GM20000 (cell line): Measurements from ENCODE around the gene ASIC2.

Experiments used
- DNase-seq: peaks from one replicate; pipeline ENCODE4 v3.0.0; 2012; ENCODE audit warnings: low spot score
- TF ChIP-seq, protein P1 (sequence below): IDR thresholded peaks from 2 replicates; pipeline ENCODE4 v1.5.1; 2012; ENCODE audit warnings: mild to moderate bottlenecking, control low read depth; ENCODE audit errors: extremely low read depth, missing control alignments

The ASIC2 gene

DNA sequence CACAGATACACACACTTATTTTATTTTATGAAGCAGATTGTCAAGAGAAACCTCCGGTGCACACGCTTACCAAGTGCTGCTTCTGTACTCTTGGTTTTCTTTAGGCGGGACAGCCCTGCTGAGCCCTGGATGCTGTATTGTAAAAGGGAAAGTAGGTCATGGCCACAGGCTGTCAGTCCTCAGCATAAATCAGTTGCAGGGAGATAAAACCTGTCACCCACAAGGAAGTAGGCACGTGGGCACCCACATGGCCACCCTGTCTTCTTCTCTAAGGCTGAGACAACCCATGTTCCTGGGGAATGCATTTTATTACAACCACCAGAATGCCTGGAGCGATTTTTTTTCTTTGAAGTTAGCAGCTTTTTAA, 59.3 kb downstream of the ASIC2 start:
- DNase-seq, result no peak

DNA sequence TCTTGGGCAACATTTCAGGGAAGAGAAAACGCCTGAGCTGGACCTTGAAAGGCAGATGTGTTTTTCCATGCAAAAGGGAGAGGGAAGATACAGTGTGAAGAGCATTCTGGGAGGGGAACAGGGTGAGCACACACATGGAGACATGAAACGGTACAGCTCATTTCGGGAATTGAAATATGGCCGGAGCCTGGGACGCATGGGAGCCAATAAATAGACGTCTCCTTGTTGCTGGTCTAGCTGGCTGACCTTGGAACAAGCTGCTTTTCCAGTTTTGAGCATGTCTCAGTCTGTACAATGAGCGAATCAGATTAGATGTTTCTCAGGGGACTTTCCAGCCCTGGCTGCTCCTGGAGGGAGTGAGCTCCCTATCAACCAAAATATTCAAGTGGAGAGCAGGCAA, 63.6 kb downstream of the ASIC2 start:
- DNase-seq, result no peak
- TF ChIP-seq, protein P1, sequence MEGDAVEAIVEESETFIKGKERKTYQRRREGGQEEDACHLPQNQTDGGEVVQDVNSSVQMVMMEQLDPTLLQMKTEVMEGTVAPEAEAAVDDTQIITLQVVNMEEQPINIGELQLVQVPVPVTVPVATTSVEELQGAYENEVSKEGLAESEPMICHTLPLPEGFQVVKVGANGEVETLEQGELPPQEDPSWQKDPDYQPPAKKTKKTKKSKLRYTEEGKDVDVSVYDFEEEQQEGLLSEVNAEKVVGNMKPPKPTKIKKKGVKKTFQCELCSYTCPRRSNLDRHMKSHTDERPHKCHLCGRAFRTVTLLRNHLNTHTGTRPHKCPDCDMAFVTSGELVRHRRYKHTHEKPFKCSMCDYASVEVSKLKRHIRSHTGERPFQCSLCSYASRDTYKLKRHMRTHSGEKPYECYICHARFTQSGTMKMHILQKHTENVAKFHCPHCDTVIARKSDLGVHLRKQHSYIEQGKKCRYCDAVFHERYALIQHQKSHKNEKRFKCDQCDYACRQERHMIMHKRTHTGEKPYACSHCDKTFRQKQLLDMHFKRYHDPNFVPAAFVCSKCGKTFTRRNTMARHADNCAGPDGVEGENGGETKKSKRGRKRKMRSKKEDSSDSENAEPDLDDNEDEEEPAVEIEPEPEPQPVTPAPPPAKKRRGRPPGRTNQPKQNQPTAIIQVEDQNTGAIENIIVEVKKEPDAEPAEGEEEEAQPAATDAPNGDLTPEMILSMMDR, result no peak

More for the DNA sequence above, 59.3 kb downstream of the ASIC2 start:
- TF ChIP-seq, protein P1, result no peak

DNA sequence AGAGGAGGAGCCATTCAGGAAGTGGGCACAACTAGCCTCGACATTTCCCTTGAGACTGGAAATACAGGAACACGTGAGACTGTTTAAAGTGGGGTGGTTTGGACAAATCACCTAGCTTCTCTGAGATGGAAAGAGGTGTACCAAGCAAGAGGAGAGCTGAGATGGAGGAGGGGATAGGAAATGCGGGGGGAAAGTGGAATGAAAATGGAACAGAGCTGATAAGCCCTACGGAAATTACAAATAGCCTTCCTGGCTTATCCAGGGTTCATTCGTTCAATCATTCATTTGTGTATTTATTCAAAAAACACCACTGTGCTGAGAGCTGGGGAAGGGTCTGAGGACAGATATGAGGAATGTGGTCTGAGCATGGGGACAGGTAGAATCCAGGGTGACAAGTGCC, 64.1 kb downstream of the ASIC2 start:
- DNase-seq, result no peak
- TF ChIP-seq, protein P1, result no peak

DNA sequence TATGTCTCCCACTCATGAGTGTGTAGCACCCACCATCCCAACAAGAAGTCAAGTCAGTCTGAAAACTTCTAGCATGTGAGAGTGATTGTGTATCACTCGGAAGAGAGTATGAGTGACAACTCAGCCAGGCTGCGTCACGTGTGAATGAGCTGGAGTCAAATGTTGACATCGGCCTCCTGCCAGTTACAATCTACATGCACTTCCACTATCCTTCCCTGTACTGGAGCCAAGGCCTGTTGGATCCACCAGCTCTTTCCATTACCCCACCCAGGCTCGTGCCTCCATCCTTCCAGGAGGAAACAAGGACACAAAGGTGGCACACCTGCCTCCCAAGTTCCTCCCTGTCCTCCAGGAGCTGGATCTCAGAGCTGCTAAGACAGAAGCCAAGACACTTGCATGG, 64.5 kb downstream of the ASIC2 start:
- no peak for DNase-seq
- TF ChIP-seq, protein P1, result no peak

DNA sequence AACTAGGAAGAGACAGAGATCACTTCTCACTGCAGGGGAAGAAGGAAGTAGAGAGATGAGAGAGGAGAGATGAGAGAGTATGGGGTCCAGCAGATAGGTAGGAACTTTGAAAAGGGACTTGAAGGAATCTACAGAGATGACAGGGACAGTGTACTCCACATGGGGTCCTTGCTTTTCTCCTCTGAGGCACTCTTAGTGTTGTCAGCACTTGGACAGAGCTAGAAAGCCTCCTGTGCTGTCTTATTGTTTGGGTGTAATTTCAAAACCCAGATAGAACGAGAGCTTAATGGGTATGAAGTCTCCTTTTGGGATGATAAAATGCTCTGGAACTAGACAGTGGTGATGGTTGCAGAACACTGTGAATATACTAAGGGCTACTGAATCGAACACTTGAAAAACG, 65.2 kb downstream of the ASIC2 start:
- no peak for DNase-seq
- TF ChIP-seq, protein P1, result no peak

DNA sequence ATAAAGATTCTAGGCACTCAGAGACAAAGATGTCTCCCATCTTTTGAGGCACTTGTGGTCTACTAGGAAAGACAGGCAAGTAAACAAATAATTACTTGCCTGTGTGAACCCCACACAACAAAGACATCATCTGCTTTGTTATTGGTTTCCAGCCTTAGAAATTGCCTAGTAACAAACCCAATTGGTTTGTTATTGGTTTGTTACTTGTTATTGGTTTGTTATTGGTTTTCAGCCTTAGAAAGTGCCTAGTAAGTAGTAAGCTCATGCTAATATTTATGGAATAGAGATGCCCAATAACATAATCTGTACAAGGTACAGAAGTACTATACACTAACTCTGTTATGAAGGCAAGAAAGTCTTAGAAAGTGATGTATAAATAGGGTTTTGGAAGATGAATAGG, 67.1 kb downstream of the ASIC2 start:
- DNase-seq, result no peak
- TF ChIP-seq, protein P1, result no peak

DNA sequence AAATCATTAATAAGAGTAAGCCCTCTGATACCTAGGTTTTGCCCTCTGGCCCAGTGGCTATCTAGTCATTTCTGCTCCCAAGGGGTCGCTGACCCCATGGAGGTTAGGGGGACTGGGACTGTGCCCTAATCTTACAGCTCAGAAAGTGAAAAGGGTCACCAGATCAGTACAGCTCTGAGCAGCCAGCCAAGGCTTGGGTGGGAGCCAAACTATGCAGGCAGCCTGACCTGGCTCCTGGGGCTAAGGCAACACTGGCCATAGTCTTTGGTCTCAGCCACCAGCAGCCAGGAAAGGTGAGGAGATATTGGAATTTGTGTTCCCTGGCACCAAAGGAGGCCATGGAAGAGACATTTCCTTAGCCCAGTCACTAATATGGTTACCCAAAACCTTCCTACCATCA, 67.6 kb downstream of the ASIC2 start:
- TF ChIP-seq, protein P1, result no peak
- DNase-seq, result no peak
